Measurements from ENCODE around the gene CFAP47. TPM values are rescaled to one million over a fixed set of nuclear protein-coding genes. Genes with fewer than 3 reads are reported as not detected.
"Not testable (repeated sequence)": the region's sequence is repeated elsewhere in the genome, so short reads cannot be mapped to it uniquely, and the experiment has no call there.

CFAP47 gene
- total RNA-seq, 1 experiment from 2014 or later: not detected

DNA sequence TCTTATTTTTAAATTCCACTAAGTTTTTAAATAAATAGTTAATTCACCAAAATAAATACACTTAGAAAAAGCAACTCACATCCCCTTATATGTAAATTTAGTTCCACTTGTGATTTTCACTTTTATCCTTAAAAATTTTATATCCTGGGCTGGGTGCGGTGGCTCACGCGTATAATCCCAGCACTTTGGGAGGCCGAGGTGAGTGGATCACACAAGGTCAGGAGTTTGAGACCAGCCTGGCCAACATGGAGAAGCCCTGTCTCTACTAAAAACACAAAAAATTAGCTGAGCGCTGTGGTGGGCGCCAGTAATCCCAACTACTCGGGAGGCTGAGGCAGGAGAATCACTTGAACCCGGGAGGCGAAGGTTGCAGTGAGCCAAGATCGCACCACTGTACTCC lies 169.4 kb downstream of the CFAP47 start:
- DNase-seq (ENCODE audit: low spot score); H3K9me3 Mint-ChIP-seq; H3K27ac Mint-ChIP-seq; POLR2A ChIA-PET; H3K27me3 Mint-ChIP-seq (ENCODE audit: low read depth); CTCF ChIA-PET; H3K36me3 Mint-ChIP-seq; H3K4me1 Mint-ChIP-seq; ATAC-seq; H3K4me3 Mint-ChIP-seq: not testable (repeated sequence)

DNA sequence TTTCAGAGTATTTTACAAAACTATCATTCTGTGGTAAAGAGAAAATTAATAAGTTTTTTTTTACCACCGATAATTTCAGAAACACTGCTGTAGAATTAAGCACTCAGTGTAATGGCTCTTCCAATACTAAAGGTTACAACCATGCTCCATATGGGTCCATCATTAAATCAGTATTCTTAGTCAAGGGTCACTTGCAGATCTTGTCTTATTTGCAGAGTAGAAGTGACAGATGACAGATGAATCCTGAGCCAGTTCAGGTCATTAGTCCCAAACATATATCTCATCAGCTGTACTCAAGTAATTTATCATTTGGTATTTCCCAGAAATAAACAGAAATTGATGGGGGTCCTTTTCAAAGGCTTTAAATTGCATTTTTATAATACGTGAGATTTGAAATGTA lies 182.9 kb downstream of the CFAP47 start:
- TF ChIP-seq ZNF423 (CRISPR knock-in tag; IDR thresholded peaks at IDR 0.05) (no peak), NR2C2 (CRISPR knock-in tag; IDR thresholded peaks at IDR 0.05) (no peak), NR3C1 (CRISPR knock-in tag; conservative IDR thresholded peaks at IDR 0.05; ENCODE audit: low read depth) (no peak), EMX1 (CRISPR knock-in tag; IDR thresholded peaks at IDR 0.05) (no peak), ZNF396 (CRISPR knock-in tag; IDR thresholded peaks at IDR 0.05; ENCODE audit: borderline replicate concordance) (no peak), FOXP1 (CRISPR knock-in tag; IDR thresholded peaks at IDR 0.05; ENCODE audit: borderline replicate concordance) (no peak), SP1 (CRISPR knock-in tag; conservative IDR thresholded peaks at IDR 0.05) (no peak)
- TF ChIP-seq, protein P1, sequence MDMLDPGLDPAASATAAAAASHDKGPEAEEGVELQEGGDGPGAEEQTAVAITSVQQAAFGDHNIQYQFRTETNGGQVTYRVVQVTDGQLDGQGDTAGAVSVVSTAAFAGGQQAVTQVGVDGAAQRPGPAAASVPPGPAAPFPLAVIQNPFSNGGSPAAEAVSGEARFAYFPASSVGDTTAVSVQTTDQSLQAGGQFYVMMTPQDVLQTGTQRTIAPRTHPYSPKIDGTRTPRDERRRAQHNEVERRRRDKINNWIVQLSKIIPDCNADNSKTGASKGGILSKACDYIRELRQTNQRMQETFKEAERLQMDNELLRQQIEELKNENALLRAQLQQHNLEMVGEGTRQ (CRISPR knock-in tag; IDR thresholded peaks at IDR 0.05): no peak
- TF ChIP-seq, protein P2, sequence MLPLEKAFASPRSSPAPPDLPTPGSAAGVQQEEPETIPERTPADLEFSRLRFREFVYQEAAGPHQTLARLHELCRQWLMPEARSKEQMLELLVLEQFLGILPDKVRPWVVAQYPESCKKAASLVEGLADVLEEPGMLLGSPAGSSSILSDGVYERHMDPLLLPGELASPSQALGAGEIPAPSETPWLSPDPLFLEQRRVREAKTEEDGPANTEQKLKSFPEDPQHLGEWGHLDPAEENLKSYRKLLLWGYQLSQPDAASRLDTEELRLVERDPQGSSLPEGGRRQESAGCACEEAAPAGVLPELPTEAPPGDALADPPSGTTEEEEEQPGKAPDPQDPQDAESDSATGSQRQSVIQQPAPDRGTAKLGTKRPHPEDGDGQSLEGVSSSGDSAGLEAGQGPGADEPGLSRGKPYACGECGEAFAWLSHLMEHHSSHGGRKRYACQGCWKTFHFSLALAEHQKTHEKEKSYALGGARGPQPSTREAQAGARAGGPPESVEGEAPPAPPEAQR (CRISPR knock-in tag; IDR thresholded peaks at IDR 0.05): no peak
- TF ChIP-seq, protein P3, sequence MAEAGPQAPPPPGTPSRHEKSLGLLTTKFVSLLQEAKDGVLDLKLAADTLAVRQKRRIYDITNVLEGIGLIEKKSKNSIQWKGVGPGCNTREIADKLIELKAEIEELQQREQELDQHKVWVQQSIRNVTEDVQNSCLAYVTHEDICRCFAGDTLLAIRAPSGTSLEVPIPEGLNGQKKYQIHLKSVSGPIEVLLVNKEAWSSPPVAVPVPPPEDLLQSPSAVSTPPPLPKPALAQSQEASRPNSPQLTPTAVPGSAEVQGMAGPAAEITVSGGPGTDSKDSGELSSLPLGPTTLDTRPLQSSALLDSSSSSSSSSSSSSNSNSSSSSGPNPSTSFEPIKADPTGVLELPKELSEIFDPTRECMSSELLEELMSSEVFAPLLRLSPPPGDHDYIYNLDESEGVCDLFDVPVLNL (CRISPR knock-in tag; IDR thresholded peaks at IDR 0.05; ENCODE audit: borderline replicate concordance, low read depth): no peak
- TF ChIP-seq, protein P4, sequence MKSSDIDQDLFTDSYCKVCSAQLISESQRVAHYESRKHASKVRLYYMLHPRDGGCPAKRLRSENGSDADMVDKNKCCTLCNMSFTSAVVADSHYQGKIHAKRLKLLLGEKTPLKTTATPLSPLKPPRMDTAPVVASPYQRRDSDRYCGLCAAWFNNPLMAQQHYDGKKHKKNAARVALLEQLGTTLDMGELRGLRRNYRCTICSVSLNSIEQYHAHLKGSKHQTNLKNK (CRISPR knock-in tag; IDR thresholded peaks at IDR 0.05): no peak
- TF ChIP-seq, protein P5, sequence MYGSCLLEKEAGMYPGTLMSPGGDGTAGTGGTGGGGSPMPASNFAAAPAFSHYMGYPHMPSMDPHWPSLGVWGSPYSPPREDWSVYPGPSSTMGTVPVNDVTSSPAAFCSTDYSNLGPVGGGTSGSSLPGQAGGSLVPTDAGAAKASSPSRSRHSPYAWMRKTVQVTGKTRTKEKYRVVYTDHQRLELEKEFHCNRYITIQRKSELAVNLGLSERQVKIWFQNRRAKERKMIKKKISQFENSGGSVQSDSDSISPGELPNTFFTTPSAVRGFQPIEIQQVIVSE (CRISPR knock-in tag; IDR thresholded peaks at IDR 0.05; ENCODE audit: borderline replicate concordance): no peak
- TF ChIP-seq, protein P6, sequence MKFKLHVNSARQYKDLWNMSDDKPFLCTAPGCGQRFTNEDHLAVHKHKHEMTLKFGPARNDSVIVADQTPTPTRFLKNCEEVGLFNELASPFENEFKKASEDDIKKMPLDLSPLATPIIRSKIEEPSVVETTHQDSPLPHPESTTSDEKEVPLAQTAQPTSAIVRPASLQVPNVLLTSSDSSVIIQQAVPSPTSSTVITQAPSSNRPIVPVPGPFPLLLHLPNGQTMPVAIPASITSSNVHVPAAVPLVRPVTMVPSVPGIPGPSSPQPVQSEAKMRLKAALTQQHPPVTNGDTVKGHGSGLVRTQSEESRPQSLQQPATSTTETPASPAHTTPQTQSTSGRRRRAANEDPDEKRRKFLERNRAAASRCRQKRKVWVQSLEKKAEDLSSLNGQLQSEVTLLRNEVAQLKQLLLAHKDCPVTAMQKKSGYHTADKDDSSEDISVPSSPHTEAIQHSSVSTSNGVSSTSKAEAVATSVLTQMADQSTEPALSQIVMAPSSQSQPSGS (CRISPR knock-in tag; IDR thresholded peaks at IDR 0.05; ENCODE audit: borderline replicate concordance, low read depth): no peak
- TF ChIP-seq, protein P7, sequence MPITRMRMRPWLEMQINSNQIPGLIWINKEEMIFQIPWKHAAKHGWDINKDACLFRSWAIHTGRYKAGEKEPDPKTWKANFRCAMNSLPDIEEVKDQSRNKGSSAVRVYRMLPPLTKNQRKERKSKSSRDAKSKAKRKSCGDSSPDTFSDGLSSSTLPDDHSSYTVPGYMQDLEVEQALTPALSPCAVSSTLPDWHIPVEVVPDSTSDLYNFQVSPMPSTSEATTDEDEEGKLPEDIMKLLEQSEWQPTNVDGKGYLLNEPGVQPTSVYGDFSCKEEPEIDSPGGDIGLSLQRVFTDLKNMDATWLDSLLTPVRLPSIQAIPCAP (CRISPR knock-in tag; IDR thresholded peaks at IDR 0.05): no peak
- TF ChIP-seq, protein P8, sequence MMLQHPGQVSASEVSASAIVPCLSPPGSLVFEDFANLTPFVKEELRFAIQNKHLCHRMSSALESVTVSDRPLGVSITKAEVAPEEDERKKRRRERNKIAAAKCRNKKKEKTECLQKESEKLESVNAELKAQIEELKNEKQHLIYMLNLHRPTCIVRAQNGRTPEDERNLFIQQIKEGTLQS (CRISPR knock-in tag; conservative IDR thresholded peaks at IDR 0.05): no peak
- Mint-ChIP-seq H3K27ac (no peak overlapping the region), H3K4me1 (no peaks in the 10 kb centered on the region), H3K36me3 (no peaks in the 10 kb centered on the region), H3K4me3 (no peak overlapping the region), H3K27me3 (ENCODE audit: low read depth) (no peaks in the 10 kb centered on the region), H3K9me3 (no peaks in the 10 kb centered on the region)
- DNase-seq (ENCODE audit: low spot score): no peak
- ChIA-PET CTCF (no interaction called here), POLR2A (no interaction called here)
- ATAC-seq: no peak

DNA sequence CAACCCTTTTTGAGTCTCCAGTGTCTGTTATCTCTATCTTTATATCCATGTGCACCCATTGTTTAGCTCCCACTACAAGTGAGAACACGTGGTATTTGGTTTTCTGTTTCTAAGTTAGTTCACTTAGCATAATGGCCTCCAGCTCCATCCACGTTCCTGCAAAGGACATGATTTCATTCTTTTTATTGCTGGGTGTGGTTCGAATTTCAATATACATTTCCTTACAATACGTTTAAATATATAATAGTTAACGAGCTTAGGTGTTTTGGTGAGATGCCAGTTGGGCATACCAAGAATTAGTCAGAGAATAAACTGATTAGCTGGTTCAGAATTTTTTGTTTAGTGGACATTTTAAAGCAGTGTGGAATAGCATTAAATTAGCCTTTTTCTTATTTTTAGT lies 196.7 kb downstream of the CFAP47 start:
- no peak overlapping the region for H3K27ac Mint-ChIP-seq
- no peak overlapping the region for H3K4me3 Mint-ChIP-seq
- DNase-seq (ENCODE audit: low spot score) (no peak), ATAC-seq (no peak)
- H3K4me1 Mint-ChIP-seq: no peaks in the 10 kb centered on the region
- H3K9me3 Mint-ChIP-seq: peaks cover 28% of the 10 kb centered on the region
- ChIA-PET POLR2A (no interaction called here), CTCF (no interaction called here)
- H3K36me3 Mint-ChIP-seq: peaks cover 3% of the 10 kb centered on the region; the same call in 1 of the 2 replicates
- H3K27me3 Mint-ChIP-seq (ENCODE audit: low read depth): no peaks in the 10 kb centered on the region
- TF ChIP-seq FOXJ3 (CRISPR knock-in tag; IDR thresholded peaks at IDR 0.05; ENCODE audit: borderline replicate concordance) (no peak), NR3C1 (CRISPR knock-in tag; conservative IDR thresholded peaks at IDR 0.05; ENCODE audit: low read depth) (no peak), ZNF219 (CRISPR knock-in tag; IDR thresholded peaks at IDR 0.05; ENCODE audit: borderline replicate concordance) (no peak), RORB (CRISPR knock-in tag; IDR thresholded peaks at IDR 0.05) (no peak), ZNF232 (CRISPR knock-in tag; IDR thresholded peaks at IDR 0.05) (no peak)
- TF ChIP-seq, protein P9, sequence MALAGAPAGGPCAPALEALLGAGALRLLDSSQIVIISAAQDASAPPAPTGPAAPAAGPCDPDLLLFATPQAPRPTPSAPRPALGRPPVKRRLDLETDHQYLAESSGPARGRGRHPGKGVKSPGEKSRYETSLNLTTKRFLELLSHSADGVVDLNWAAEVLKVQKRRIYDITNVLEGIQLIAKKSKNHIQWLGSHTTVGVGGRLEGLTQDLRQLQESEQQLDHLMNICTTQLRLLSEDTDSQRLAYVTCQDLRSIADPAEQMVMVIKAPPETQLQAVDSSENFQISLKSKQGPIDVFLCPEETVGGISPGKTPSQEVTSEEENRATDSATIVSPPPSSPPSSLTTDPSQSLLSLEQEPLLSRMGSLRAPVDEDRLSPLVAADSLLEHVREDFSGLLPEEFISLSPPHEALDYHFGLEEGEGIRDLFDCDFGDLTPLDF (CRISPR knock-in tag; IDR thresholded peaks at IDR 0.05): no peak
- TF ChIP-seq, protein P10, sequence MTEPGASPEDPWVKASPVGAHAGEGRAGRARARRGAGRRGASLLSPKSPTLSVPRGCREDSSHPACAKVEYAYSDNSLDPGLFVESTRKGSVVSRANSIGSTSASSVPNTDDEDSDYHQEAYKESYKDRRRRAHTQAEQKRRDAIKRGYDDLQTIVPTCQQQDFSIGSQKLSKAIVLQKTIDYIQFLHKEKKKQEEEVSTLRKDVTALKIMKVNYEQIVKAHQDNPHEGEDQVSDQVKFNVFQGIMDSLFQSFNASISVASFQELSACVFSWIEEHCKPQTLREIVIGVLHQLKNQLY (CRISPR knock-in tag; IDR thresholded peaks at IDR 0.05): no peak
